ENCODE data around the gene OPCML.

Gene OPCML

DNA sequence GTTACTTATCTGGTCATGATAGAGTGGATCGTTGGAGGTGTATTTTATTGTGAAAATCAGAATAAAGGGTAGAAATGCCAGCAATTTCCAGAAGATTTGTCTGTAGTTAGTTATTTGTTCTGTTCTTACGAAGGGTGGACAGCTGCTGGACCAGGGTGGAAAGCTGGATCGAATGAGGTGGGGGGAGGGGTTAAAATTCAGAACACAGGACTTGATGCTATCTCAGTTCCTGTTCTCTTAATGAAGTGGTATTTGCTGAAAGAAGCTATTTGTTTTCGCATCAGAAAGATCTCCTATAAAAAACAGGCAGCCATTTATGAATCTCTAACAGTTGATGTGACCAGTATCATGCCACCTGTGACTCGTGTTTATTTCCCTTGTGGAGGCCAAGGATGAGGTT lies 556.2 kb downstream of the OPCML start:
- H3K27ac ChIP-seq (ENCODE audit: low read depth, low read length), result no peak overlapping the region
- no peak overlapping the region for H2AFZ ChIP-seq (ENCODE audit: low read length, unreplicated experiment)
- no peaks in the 10 kb centered on the region for H3K27me3 ChIP-seq (ENCODE audit: insufficient read depth, low read length)
- H3K36me3 ChIP-seq (ENCODE audit: insufficient read depth, low read length), result no peaks in the 10 kb centered on the region
- H3K4me1 ChIP-seq (ENCODE audit: control insufficient read depth, insufficient read depth, low read length, unreplicated experiment), result no peaks in the 10 kb centered on the region
- no peaks in the 10 kb centered on the region for H3K79me2 ChIP-seq (ENCODE audit: control insufficient read depth, insufficient read depth, low read length, unreplicated experiment)
- H3K4me3 ChIP-seq (ENCODE audit: low read depth, low read length), result no peak overlapping the region

GRCh38 chr11:132973686-132974085 lies 558.6 kb downstream of the OPCML start:
- H3K27me3 ChIP-seq (ENCODE audit: insufficient read depth, low read length), result no peaks in the 10 kb centered on the region
- no peaks in the 10 kb centered on the region for H3K4me1 ChIP-seq (ENCODE audit: control insufficient read depth, insufficient read depth, low read length, unreplicated experiment)
- no peaks in the 10 kb centered on the region for H3K79me2 ChIP-seq (ENCODE audit: control insufficient read depth, insufficient read depth, low read length, unreplicated experiment)
- H2AFZ ChIP-seq (ENCODE audit: low read length, unreplicated experiment), result no peak overlapping the region
- H3K36me3 ChIP-seq (ENCODE audit: insufficient read depth, low read length), result no peaks in the 10 kb centered on the region
- no peak overlapping the region for H3K4me3 ChIP-seq (ENCODE audit: low read depth, low read length)
- H3K27ac ChIP-seq (ENCODE audit: low read depth, low read length), result no peak overlapping the region

- H3K36me3 ChIP-seq (ENCODE audit: insufficient read depth, low read length), result no peaks in the 10 kb centered on the region
Measured at GRCh38 chr11:132972565-132972964, 559.7 kb downstream of the OPCML start.

DNA sequence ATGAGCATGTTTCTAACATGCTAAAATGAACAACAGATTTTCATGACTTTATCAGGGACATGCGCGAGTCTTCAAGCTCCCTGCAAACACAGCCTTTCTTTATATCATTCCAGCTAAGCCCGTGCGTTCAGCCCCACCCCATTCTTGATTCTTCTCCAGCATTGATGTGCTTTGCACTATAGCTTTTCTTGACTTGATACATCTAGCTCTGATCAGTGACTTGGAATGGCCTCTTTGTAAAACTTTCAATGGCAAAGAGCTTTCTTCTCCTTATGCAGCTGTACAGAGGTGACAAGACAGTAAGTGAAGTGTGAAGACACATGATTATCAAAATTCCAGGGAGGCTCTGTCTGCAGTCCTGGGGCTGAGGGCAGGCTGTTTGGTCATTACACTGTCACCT lies 561.0 kb downstream of the OPCML start:
- Histone ChIP-seq H3K36me3 (ENCODE audit: insufficient read depth, low read length) (no peaks in the 10 kb centered on the region), H3K27me3 (ENCODE audit: insufficient read depth, low read length) (no peaks in the 10 kb centered on the region), H3K4me3 (ENCODE audit: low read depth, low read length) (no peak overlapping the region), H3K4me1 (ENCODE audit: control insufficient read depth, insufficient read depth, low read length, unreplicated experiment) (no peaks in the 10 kb centered on the region), H2AFZ (ENCODE audit: low read length, unreplicated experiment) (no peak overlapping the region), H3K27ac (ENCODE audit: low read depth, low read length) (no peak overlapping the region), H3K79me2 (ENCODE audit: control insufficient read depth, insufficient read depth, low read length, unreplicated experiment) (no peaks in the 10 kb centered on the region)

More at GRCh38 chr11:132972565-132972964, 559.7 kb downstream of the OPCML start:
- Histone ChIP-seq H3K27ac (ENCODE audit: low read depth, low read length) (no peak overlapping the region), H3K4me3 (ENCODE audit: low read depth, low read length) (no peak overlapping the region), H3K79me2 (ENCODE audit: control insufficient read depth, insufficient read depth, low read length, unreplicated experiment) (no peaks in the 10 kb centered on the region), H2AFZ (ENCODE audit: low read length, unreplicated experiment) (no peak overlapping the region), H3K27me3 (ENCODE audit: insufficient read depth, low read length) (no peaks in the 10 kb centered on the region), H3K4me1 (ENCODE audit: control insufficient read depth, insufficient read depth, low read length, unreplicated experiment) (no peaks in the 10 kb centered on the region)

GRCh38 chr11:132969892-132970291 lies 562.4 kb downstream of the OPCML start:
- no peak overlapping the region for H3K27ac ChIP-seq (ENCODE audit: low read depth, low read length)
- H3K36me3 ChIP-seq (ENCODE audit: insufficient read depth, low read length), result no peaks in the 10 kb centered on the region
- no peak overlapping the region for H2AFZ ChIP-seq (ENCODE audit: low read length, unreplicated experiment)
- no peaks in the 10 kb centered on the region for H3K27me3 ChIP-seq (ENCODE audit: insufficient read depth, low read length)
- no peaks in the 10 kb centered on the region for H3K4me1 ChIP-seq (ENCODE audit: control insufficient read depth, insufficient read depth, low read length, unreplicated experiment)
- H3K79me2 ChIP-seq (ENCODE audit: control insufficient read depth, insufficient read depth, low read length, unreplicated experiment), result no peaks in the 10 kb centered on the region
- H3K4me3 ChIP-seq (ENCODE audit: low read depth, low read length), result no peak overlapping the region

GRCh38 chr11:132962041-132962440 lies 570.3 kb downstream of the OPCML start:
- H3K79me2 ChIP-seq (ENCODE audit: control insufficient read depth, insufficient read depth, low read length, unreplicated experiment), result no peaks in the 10 kb centered on the region
- no peak overlapping the region for H3K27ac ChIP-seq (ENCODE audit: low read depth, low read length)
- no peaks in the 10 kb centered on the region for H3K27me3 ChIP-seq (ENCODE audit: insufficient read depth, low read length)
- no peaks in the 10 kb centered on the region for H3K36me3 ChIP-seq (ENCODE audit: insufficient read depth, low read length)
- H3K4me1 ChIP-seq (ENCODE audit: control insufficient read depth, insufficient read depth, low read length, unreplicated experiment), result no peaks in the 10 kb centered on the region
- H3K4me3 ChIP-seq (ENCODE audit: low read depth, low read length), result no peak overlapping the region
- H2AFZ ChIP-seq (ENCODE audit: low read length, unreplicated experiment), result no peak overlapping the region

- Histone ChIP-seq H3K4me3 (ENCODE audit: low read depth, low read length) (no peak overlapping the region), H2AFZ (ENCODE audit: low read length, unreplicated experiment) (no peak overlapping the region), H3K27me3 (ENCODE audit: insufficient read depth, low read length) (no peaks in the 10 kb centered on the region), H3K27ac (ENCODE audit: low read depth, low read length) (no peak overlapping the region), H3K79me2 (ENCODE audit: control insufficient read depth, insufficient read depth, low read length, unreplicated experiment) (no peaks in the 10 kb centered on the region), H3K4me1 (ENCODE audit: control insufficient read depth, insufficient read depth, low read length, unreplicated experiment) (no peaks in the 10 kb centered on the region), H3K36me3 (ENCODE audit: insufficient read depth, low read length) (no peaks in the 10 kb centered on the region)
Measured at GRCh38 chr11:132961453-132961852, 570.8 kb downstream of the OPCML start.

GRCh38 chr11:132960273-132961078 lies 571.8 kb downstream of the OPCML start:
- no peak overlapping the region for H3K4me3 ChIP-seq (ENCODE audit: low read depth, low read length)
- H3K36me3 ChIP-seq (ENCODE audit: insufficient read depth, low read length), result no peaks in the 10 kb centered on the region
- H3K79me2 ChIP-seq (ENCODE audit: control insufficient read depth, insufficient read depth, low read length, unreplicated experiment), result no peaks in the 10 kb centered on the region
- no peaks in the 10 kb centered on the region for H3K27me3 ChIP-seq (ENCODE audit: insufficient read depth, low read length)
- no peak overlapping the region for H3K27ac ChIP-seq (ENCODE audit: low read depth, low read length)
- H2AFZ ChIP-seq (ENCODE audit: low read length, unreplicated experiment), result no peak overlapping the region
- H3K4me1 ChIP-seq (ENCODE audit: control insufficient read depth, insufficient read depth, low read length, unreplicated experiment), result no peaks in the 10 kb centered on the region

- Histone ChIP-seq H3K79me2 (ENCODE audit: control insufficient read depth, insufficient read depth, low read length, unreplicated experiment) (no peaks in the 10 kb centered on the region), H3K4me3 (ENCODE audit: low read depth, low read length) (no peak overlapping the region), H3K36me3 (ENCODE audit: insufficient read depth, low read length) (no peaks in the 10 kb centered on the region), H3K27me3 (ENCODE audit: insufficient read depth, low read length) (no peaks in the 10 kb centered on the region), H3K27ac (ENCODE audit: low read depth, low read length) (no peak overlapping the region), H3K4me1 (ENCODE audit: control insufficient read depth, insufficient read depth, low read length, unreplicated experiment) (no peaks in the 10 kb centered on the region), H2AFZ (ENCODE audit: low read length, unreplicated experiment) (no peak overlapping the region)
Measured at GRCh38 chr11:132959693-132960092, 572.6 kb downstream of the OPCML start.

- no peaks in the 10 kb centered on the region for H3K27me3 ChIP-seq (ENCODE audit: insufficient read depth, low read length)
- H3K4me3 ChIP-seq (ENCODE audit: low read depth, low read length), result no peak overlapping the region
- H3K4me1 ChIP-seq (ENCODE audit: control insufficient read depth, insufficient read depth, low read length, unreplicated experiment), result no peaks in the 10 kb centered on the region
- H3K27ac ChIP-seq (ENCODE audit: low read depth, low read length), result no peak overlapping the region
- no peak overlapping the region for H2AFZ ChIP-seq (ENCODE audit: low read length, unreplicated experiment)
- no peaks in the 10 kb centered on the region for H3K36me3 ChIP-seq (ENCODE audit: insufficient read depth, low read length)
- no peaks in the 10 kb centered on the region for H3K79me2 ChIP-seq (ENCODE audit: control insufficient read depth, insufficient read depth, low read length, unreplicated experiment)
Measured at GRCh38 chr11:132957881-132958280, 574.4 kb downstream of the OPCML start.

DNA sequence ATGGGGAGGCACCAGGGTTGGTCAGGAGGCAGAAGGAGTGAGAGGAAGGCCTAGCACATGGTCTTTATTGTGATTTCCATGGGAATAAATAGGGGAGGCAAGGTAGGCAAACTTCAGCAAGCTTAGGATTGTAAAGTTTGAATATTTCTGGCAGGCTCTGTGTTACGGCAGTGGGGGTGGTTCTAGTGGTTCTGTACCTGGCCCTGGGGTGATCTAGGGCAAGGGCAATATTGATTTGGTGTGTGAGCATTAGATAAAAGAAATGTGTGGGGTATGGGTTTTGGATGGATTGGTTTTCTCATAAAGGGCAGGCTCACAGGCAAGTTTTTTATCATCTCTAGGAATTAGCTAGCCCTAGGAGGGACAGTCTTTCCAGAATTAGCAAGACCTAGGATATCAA lies 584.0 kb downstream of the OPCML start:
- Histone ChIP-seq H3K79me2 (ENCODE audit: control insufficient read depth, insufficient read depth, low read length, unreplicated experiment) (no peaks in the 10 kb centered on the region), H2AFZ (ENCODE audit: low read length, unreplicated experiment) (no peak overlapping the region), H3K27ac (ENCODE audit: low read depth, low read length) (no peak overlapping the region), H3K36me3 (ENCODE audit: insufficient read depth, low read length) (no peaks in the 10 kb centered on the region), H3K27me3 (ENCODE audit: insufficient read depth, low read length) (peaks cover 18% of the 10 kb centered on the region), H3K4me3 (ENCODE audit: low read depth, low read length) (no peak overlapping the region), H3K4me1 (ENCODE audit: control insufficient read depth, insufficient read depth, low read length, unreplicated experiment) (no peaks in the 10 kb centered on the region)
